IMR-90 (cell line): Measurements from ENCODE around the gene DPP8. TPM values are rescaled to one million over a fixed set of nuclear protein-coding genes. Genes with fewer than 3 reads are reported as not detected.

Source experiments
- ATAC-seq: fragments of 200-7000 bp; cut with Tn5 transposase; 2 replicates; pipeline ENCODE4 v1.9.1; 2020; ENCODE audit warnings: low read depth, mild to moderate bottlenecking, moderate library complexity
- BruUV-seq: library from RNA; stranded (reverse); fragments of 400-500 nt; replicated peaks from 2 replicates; lab custom pipeline; 2021; lab: Mats Ljungman, UMichigan
- CTCF ChIA-PET: fragments of 300-600 bp; formaldehyde crosslinking; extraction: SDS; loops from one replicate; lab custom pipeline; 2021; ENCODE audit warnings: antibody characterized with exemption; lab: Yijun Ruan, JAX
- POLR2A ChIA-PET: fragments of 300-600 bp; sonication (Branson Sonifier 250); formaldehyde crosslinking; loops from one replicate; lab custom pipeline; 2022; ENCODE audit warnings: antibody characterized with exemption; ENCODE audit not compliant: unreplicated experiment; lab: Charles Lee
- DNase-seq: peaks from one replicate; pipeline ENCODE4 v3.0.0; 2013
- H2AFZ ChIP-seq: replicated peaks from 2 replicates; pipeline ENCODE3; 2013; ENCODE audit warnings: low read length, mild to moderate bottlenecking; ENCODE audit not compliant: poor library complexity
- H2AK5ac ChIP-seq: 2 replicates; pipeline ENCODE4 v1.6.1; 2013; ENCODE audit warnings: low read depth, low read length, inconsistent platforms
- H2AK9ac ChIP-seq: replicated peaks from 2 replicates; pipeline ENCODE3; 2013; ENCODE audit warnings: mild to moderate bottlenecking, low read depth, low read length, moderate library complexity; ENCODE audit not compliant: poor library complexity
- H2BK120ac ChIP-seq: 2 replicates; pipeline ENCODE4 v1.6.1; 2013; ENCODE audit warnings: low read depth, low read length, inconsistent platforms
- H2BK15ac ChIP-seq: 3 replicates; pipeline ENCODE4 v1.6.1; 2013; ENCODE audit warnings: low read depth, low read length, inconsistent platforms
- H2BK20ac ChIP-seq: 2 replicates; pipeline ENCODE4 v1.6.1; 2013; ENCODE audit warnings: low read depth, mild to moderate bottlenecking, inconsistent platforms, low read length, moderate library complexity
- H2BK5ac ChIP-seq: 2 replicates; pipeline ENCODE4 v1.6.1; 2013; ENCODE audit warnings: mild to moderate bottlenecking, low read depth, low read length, inconsistent platforms; ENCODE audit not compliant: poor library complexity, severe bottlenecking
- H3K14ac ChIP-seq: replicated peaks from 2 replicates; pipeline ENCODE4 v1.6.1; 2013; ENCODE audit warnings: low read depth, low read length, inconsistent platforms
- H3K18ac ChIP-seq: 2 replicates; pipeline ENCODE4 v1.6.1; 2013; ENCODE audit warnings: low read depth, low read length, control low read depth
- H3K23ac ChIP-seq: 2 replicates; pipeline ENCODE4 v1.6.1; 2013; ENCODE audit warnings: low read depth, low read length, inconsistent platforms
- H3K27ac ChIP-seq: 2 replicates; pipeline ENCODE4 v1.5.1; 2013; ENCODE audit warnings: mild to moderate bottlenecking, control low read depth, low read length; ENCODE audit not compliant: insufficient read depth
- H3K27me3 ChIP-seq: 2 replicates; pipeline ENCODE4 v1.6.1; 2013; ENCODE audit warnings: low read length; ENCODE audit not compliant: control insufficient read depth, insufficient read depth
- H3K36me3 ChIP-seq: 2 replicates; pipeline ENCODE4 v1.6.1; 2013; ENCODE audit warnings: low read length, mixed read lengths; ENCODE audit not compliant: control insufficient read depth, insufficient read depth
- H3K4ac ChIP-seq: 2 replicates; pipeline ENCODE4 v1.6.1; 2013; ENCODE audit warnings: low read depth, low read length, inconsistent platforms
- H3K4me1 ChIP-seq: 2 replicates; pipeline ENCODE4 v1.6.1; 2013; ENCODE audit warnings: low read length, mixed read lengths; ENCODE audit not compliant: control insufficient read depth, insufficient read depth
- H3K4me2 ChIP-seq: 2 replicates; pipeline ENCODE4 v1.6.1; 2013; ENCODE audit warnings: low read depth, mild to moderate bottlenecking, control low read depth, low read length, moderate library complexity
- H3K4me3 ChIP-seq: 2 replicates; pipeline ENCODE4 v1.5.1; 2013; ENCODE audit warnings: low read depth, mild to moderate bottlenecking, control low read depth, low read length, moderate library complexity; ENCODE audit not compliant: insufficient read depth
- H3K56ac ChIP-seq: 2 replicates; pipeline ENCODE4 v1.6.1; 2013; ENCODE audit warnings: low read length, inconsistent platforms; ENCODE audit not compliant: insufficient read depth; ENCODE audit errors: extremely low read depth
- H3K79me1 ChIP-seq, 2 experiments: 2 replicates each; pipeline ENCODE4 v1.6.1; 2013; ENCODE audit warnings: low read length in 2 of 2, inconsistent platforms in 1 of 2, low read depth in 1 of 2
- H3K9ac ChIP-seq: 2 replicates; pipeline ENCODE4 v1.6.1; 2013; ENCODE audit warnings: low read depth, low read length, control low read depth
- H3K9me1 ChIP-seq: 2 replicates; pipeline ENCODE4 v1.6.1; 2013; ENCODE audit warnings: low read length, inconsistent platforms; ENCODE audit not compliant: insufficient read depth
- H3K9me3 ChIP-seq: 2 replicates; pipeline ENCODE4 v1.6.1; 2013; ENCODE audit warnings: low read length; ENCODE audit not compliant: control insufficient read depth, insufficient read depth
- H4K20me1 ChIP-seq: 2 replicates; pipeline ENCODE4 v1.6.1; 2013; ENCODE audit warnings: low read length, inconsistent platforms; ENCODE audit not compliant: insufficient read depth
- H4K5ac ChIP-seq: 2 replicates; pipeline ENCODE4 v1.6.1; 2013; ENCODE audit warnings: mild to moderate bottlenecking, low read depth, low read length, control low read depth
- H4K8ac ChIP-seq, 2 experiments: 2 replicates each; pipeline ENCODE4 v1.6.1; 2013; ENCODE audit warnings: low read depth in 2 of 2, low read length in 2 of 2, control low read depth in 1 of 2, inconsistent platforms in 1 of 2
- H4K91ac ChIP-seq: 2 replicates; pipeline ENCODE4 v1.6.1; 2013; ENCODE audit warnings: low read depth, low read length, inconsistent platforms; ENCODE audit not compliant: insufficient read depth
- BHLHE40 ChIP-seq: fragments of 150-350 bp; IDR thresholded peaks from 2 replicates; pipeline ENCODE4 v1.6.1; 2016; ENCODE audit warnings: mild to moderate bottlenecking, low read depth, low read length
- CEBPB ChIP-seq: IDR thresholded peaks from 2 replicates; pipeline ENCODE4 v1.6.1; 2012; ENCODE audit warnings: low read depth, low read length, improper control_type of control experiment
- FOS ChIP-seq: fragments of 150-350 bp; IDR thresholded peaks from 2 replicates; pipeline ENCODE4 v1.6.1; 2016; ENCODE audit warnings: low read depth, low read length
- MAFK ChIP-seq: IDR thresholded peaks from 2 replicates; pipeline ENCODE4 v1.6.1; 2012; ENCODE audit warnings: low read depth, low read length, improper control_type of control experiment
- MAZ ChIP-seq: IDR thresholded peaks from 2 replicates; pipeline ENCODE4 v1.6.1; 2012; ENCODE audit warnings: low read depth, mild to moderate bottlenecking, low read length, improper control_type of control experiment, moderate library complexity, borderline replicate concordance
- MXI1 ChIP-seq: IDR thresholded peaks from 2 replicates; pipeline ENCODE4 v1.6.1; 2012; ENCODE audit warnings: low read depth, mild to moderate bottlenecking, low read length, moderate library complexity, borderline replicate concordance
- POLR2A ChIP-seq: IDR thresholded peaks from 2 replicates; pipeline ENCODE4 v1.6.1; 2012; ENCODE audit warnings: mild to moderate bottlenecking, low read depth, low read length
- RCOR1 ChIP-seq: IDR thresholded peaks from 2 replicates; pipeline ENCODE4 v1.6.1; 2012; ENCODE audit warnings: mild to moderate bottlenecking, low read length, improper control_type of control experiment; ENCODE audit not compliant: insufficient replicate concordance
- RFX5 ChIP-seq: IDR thresholded peaks from 2 replicates; pipeline ENCODE4 v1.8.0; 2012; ENCODE audit warnings: low read depth, mild to moderate bottlenecking, low read length, moderate library complexity
- SMC3 ChIP-seq: fragments of 150-350 bp; IDR thresholded peaks from 2 replicates; pipeline ENCODE4 v1.6.1; 2016; ENCODE audit warnings: low read depth, mild to moderate bottlenecking, antibody characterized with exemption, low read length, moderate library complexity
- WGBS, 2 experiments: methylation state at CpG; one replicate each; pipeline versions ENCODE4 v1.1.5 to v1.1.7; 2013; ENCODE audit warnings: missing lambda C conversion rate in 2 of 2; ENCODE audit not compliant: insufficient read length in 1 of 2; ENCODE audit errors: extremely low coverage in 2 of 2; 5-methylcytosine and 5-hydroxymethylcytosine counted together
- dilution Hi-C: fragments of 300-500 bp; cut with HindIII; formaldehyde crosslinking; loops from one replicate; pipeline ENCODE4 v1.14.3; 2018; ENCODE audit warnings: low sequenced_read_pairs; ENCODE audit not compliant: unreplicated experiment
- in situ Hi-C: fragments of 300-500 bp; cut with MboI; formaldehyde crosslinking; loops from 3 replicates; pipeline ENCODE4 v1.14.3; 2019; ENCODE audit warnings: low sequenced_read_pairs, inconsistent platforms, mixed read lengths
- intact Hi-C: fragments of 100-400 bp; cut with micrococcal nuclease; formaldehyde crosslinking; loops from 2 replicates; pipeline ENCODE4 v1.10.0; 2022
- polyA plus RNA-seq, 3 experiments: library from polyadenylated mRNA; depleted of rRNA; stranded (reverse); fragments of >200 nt; gene quantifications; 2 replicates each; pipeline ENCODE4 v1.2.3, GENCODE V29; 2012; ENCODE audit warnings: low replicate concordance in 1 of 3
- total RNA-seq: library from RNA; depleted of rRNA; stranded (reverse); fragments of >200 nt; gene quantifications from 2 replicates; pipeline ENCODE4 v1.2.3, GENCODE V29; 2012
- TF ChIP-seq, protein P1 (sequence below): conservative IDR thresholded peaks from 2 replicates; pipeline ENCODE4 v1.5.1; 2012; ENCODE audit warnings: mild to moderate bottlenecking, low read depth, low read length, improper control_type of control experiment
- TF ChIP-seq, protein P2 (sequence below): fragments of 150-350 bp; IDR thresholded peaks from 2 replicates; pipeline ENCODE4 v1.6.1; 2016; ENCODE audit warnings: low read depth, mild to moderate bottlenecking, low read length, moderate library complexity, borderline replicate concordance
- TF ChIP-seq, protein P3 (sequence below): fragments of 150-350 bp; IDR thresholded peaks from 2 replicates; pipeline ENCODE4 v1.6.1; 2017; ENCODE audit warnings: mild to moderate bottlenecking, antibody characterized with exemption, low read length, low read depth

The DPP8 gene
- total and polyA plus RNA-seq, 2 of the 4 experiments (the other 2 are of a cell fraction), result 10.7 to 29.4 TPM

DNA sequence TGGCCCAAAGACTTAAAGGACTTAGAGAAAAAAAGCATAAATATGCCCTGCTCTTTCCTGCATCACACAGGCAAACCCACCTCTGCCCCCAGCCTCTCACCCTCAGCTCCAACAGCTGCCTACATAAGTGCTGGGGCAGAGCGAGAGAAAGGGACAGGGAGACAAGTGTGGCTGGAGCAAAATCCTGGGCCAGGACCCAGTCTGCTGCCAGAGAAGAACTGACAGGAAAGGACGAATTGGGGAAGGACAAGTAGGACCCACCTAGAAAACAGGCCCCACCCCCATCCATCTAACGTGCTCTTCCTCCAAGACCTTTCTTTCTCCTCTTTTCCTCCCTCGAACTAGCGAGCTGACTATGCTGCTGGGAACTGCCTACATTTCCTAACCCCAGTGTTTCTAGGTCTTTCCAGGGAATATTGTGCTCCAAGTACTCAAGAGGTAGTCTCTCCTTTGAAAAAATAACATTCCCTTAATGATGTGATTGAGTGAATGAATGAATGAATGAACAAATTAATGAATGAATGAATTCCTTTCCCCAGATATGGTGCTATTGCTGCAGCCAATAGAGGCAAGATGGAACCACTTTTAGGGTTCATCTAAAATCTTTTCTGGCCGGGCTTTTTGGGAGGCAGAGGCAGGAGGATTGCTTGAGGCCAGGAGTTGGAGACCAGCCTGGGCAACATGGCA is 113.2 kb downstream of the DPP8 start:
- H3K9ac ChIP-seq, result no peak overlapping the region
- no peaks in the 10 kb centered on the region for H3K36me3 ChIP-seq
- H3K4me1 ChIP-seq, result peaks cover 5% of the 10 kb centered on the region
- H3K9me3 ChIP-seq, result no peaks in the 10 kb centered on the region
- no CpG with 5 or more reads among the region's 6 CpGs for WGBS, 2 experiments
- H4K20me1 ChIP-seq, result no peaks in the 10 kb centered on the region
- H2BK5ac ChIP-seq, result no peak overlapping the region
- no peak overlapping the region for H3K14ac ChIP-seq
- H2BK120ac ChIP-seq, result no peak overlapping the region
- H2AK9ac ChIP-seq, result no peak overlapping the region
- H3K56ac ChIP-seq, result no peak overlapping the region
- no peak for ATAC-seq
- H4K8ac ChIP-seq, result no peak overlapping the region
- ChIA-PET POLR2A (no interaction called here), CTCF (no interaction called here)
- H2AK5ac ChIP-seq, result no peak overlapping the region
- peaks cover 3% of the 10 kb centered on the region; the same call in 1 of the 2 replicates for H3K27me3 ChIP-seq
- BruUV-seq, result no TSS peak
- H4K91ac ChIP-seq, result no peak overlapping the region
- in situ Hi-C loops, result no loop called here
- no peak overlapping the region for H3K27ac ChIP-seq
- peaks cover 12% of the 10 kb centered on the region for H3K9me1 ChIP-seq
- H3K79me1 ChIP-seq, result no peaks in the 10 kb centered on the region
- intact Hi-C loops, result no loop called here
- no peak overlapping the region for H3K4me2 ChIP-seq
- H3K18ac ChIP-seq, result no peak overlapping the region
- H4K5ac ChIP-seq, result no peak overlapping the region
- no peak overlapping the region for H3K4ac ChIP-seq
- TF ChIP-seq BHLHE40 (no peak), RFX5 (no peak), MAZ (no peak), MXI1 (no peak), FOS (no peak), SMC3 (no peak), RCOR1 (no peak), MAFK (no peak), CEBPB (no peak), POLR2A (no peak)
- TF ChIP-seq, protein P1, sequence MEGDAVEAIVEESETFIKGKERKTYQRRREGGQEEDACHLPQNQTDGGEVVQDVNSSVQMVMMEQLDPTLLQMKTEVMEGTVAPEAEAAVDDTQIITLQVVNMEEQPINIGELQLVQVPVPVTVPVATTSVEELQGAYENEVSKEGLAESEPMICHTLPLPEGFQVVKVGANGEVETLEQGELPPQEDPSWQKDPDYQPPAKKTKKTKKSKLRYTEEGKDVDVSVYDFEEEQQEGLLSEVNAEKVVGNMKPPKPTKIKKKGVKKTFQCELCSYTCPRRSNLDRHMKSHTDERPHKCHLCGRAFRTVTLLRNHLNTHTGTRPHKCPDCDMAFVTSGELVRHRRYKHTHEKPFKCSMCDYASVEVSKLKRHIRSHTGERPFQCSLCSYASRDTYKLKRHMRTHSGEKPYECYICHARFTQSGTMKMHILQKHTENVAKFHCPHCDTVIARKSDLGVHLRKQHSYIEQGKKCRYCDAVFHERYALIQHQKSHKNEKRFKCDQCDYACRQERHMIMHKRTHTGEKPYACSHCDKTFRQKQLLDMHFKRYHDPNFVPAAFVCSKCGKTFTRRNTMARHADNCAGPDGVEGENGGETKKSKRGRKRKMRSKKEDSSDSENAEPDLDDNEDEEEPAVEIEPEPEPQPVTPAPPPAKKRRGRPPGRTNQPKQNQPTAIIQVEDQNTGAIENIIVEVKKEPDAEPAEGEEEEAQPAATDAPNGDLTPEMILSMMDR, result no peak
- TF ChIP-seq, protein P2, sequence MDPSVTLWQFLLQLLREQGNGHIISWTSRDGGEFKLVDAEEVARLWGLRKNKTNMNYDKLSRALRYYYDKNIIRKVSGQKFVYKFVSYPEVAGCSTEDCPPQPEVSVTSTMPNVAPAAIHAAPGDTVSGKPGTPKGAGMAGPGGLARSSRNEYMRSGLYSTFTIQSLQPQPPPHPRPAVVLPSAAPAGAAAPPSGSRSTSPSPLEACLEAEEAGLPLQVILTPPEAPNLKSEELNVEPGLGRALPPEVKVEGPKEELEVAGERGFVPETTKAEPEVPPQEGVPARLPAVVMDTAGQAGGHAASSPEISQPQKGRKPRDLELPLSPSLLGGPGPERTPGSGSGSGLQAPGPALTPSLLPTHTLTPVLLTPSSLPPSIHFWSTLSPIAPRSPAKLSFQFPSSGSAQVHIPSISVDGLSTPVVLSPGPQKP, result no peak
- TF ChIP-seq, protein P3, sequence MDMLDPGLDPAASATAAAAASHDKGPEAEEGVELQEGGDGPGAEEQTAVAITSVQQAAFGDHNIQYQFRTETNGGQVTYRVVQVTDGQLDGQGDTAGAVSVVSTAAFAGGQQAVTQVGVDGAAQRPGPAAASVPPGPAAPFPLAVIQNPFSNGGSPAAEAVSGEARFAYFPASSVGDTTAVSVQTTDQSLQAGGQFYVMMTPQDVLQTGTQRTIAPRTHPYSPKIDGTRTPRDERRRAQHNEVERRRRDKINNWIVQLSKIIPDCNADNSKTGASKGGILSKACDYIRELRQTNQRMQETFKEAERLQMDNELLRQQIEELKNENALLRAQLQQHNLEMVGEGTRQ, result no peak
- no peak overlapping the region for H2BK20ac ChIP-seq
- H2BK15ac ChIP-seq, result no peak overlapping the region
- DNase-seq, result no peak
- dilution Hi-C loops, result no loop called here
- H3K4me3 ChIP-seq, result no peak overlapping the region
- no peak overlapping the region for H3K23ac ChIP-seq
- H2AFZ ChIP-seq, result no peak overlapping the region
